ENCODE results near the gene YAF2. TPM values are rescaled to one million over a fixed set of nuclear protein-coding genes. Genes with fewer than 3 reads are reported as not detected.

The YAF2 gene
- total RNA-seq, 4 donors from 2014 or later = 56.7 to 92.2 (median 70.5) TPM

GRCh38 chr12:42161529-42161928 lies 76.5 kb downstream of the YAF2 start:
- peaks cover 0 to 6% of the 10 kb centered on the region in 2 donors for H3K4me1 ChIP-seq
- TF ChIP-seq CTCF (IDR thresholded peaks at IDR 0.05) = no peak
- no peak for TF ChIP-seq POLR2A (IDR thresholded peaks at IDR 0.05)
- intact Hi-C loops (cut with DNase I) = no loop called here

GRCh38 chr12:42156232-42156631 lies 81.8 kb downstream of the YAF2 start:
- DNase-seq = no peak
- no peak overlapping the region for H3K4me3 ChIP-seq (replicated peaks in 1 of 3)
- intact Hi-C loops (cut with DNase I) = no loop called here
- WGBS, 2 donors = 70 to 89% methylated on average over 2 of the region's 2 CpGs
- TF ChIP-seq POLR2A (IDR thresholded peaks at IDR 0.05) = no peak
- no peak for TF ChIP-seq CTCF (IDR thresholded peaks at IDR 0.05)
- H3K27ac ChIP-seq = no peak overlapping the region
- H3K4me1 ChIP-seq = no peaks in the 10 kb centered on the region
- no peaks in the 10 kb centered on the region for H3K27me3 ChIP-seq
- H3K9me3 ChIP-seq = no peaks in the 10 kb centered on the region
- peaks cover 8 to 10% of the 10 kb centered on the region in 2 donors for H3K36me3 ChIP-seq

More at GRCh38 chr12:42161529-42161928, 76.5 kb downstream of the YAF2 start:
- peaks cover 8 to 10% of the 10 kb centered on the region in 2 donors for H3K36me3 ChIP-seq
- H3K27me3 ChIP-seq = no peaks in the 10 kb centered on the region
- no peaks in the 10 kb centered on the region for H3K9me3 ChIP-seq
- no peak overlapping the region for H3K27ac ChIP-seq
- 78 to 82% methylated on average over 1 of the region's 1 CpG for WGBS, 2 donors
- DNase-seq = no peak
- no peak overlapping the region for H3K4me3 ChIP-seq (replicated peaks in 1 of 3)

- no peaks in the 10 kb centered on the region for H3K36me3 ChIP-seq
- peak overlapping the region in 1 of 3 donors; percentile 66 for H3K4me3 ChIP-seq (replicated peaks in 1 of 3)
- H3K4me1 ChIP-seq = peaks cover 14 to 15% of the 10 kb centered on the region in 2 donors
- TF ChIP-seq CTCF (IDR thresholded peaks at IDR 0.05) (no peak), POLR2A (IDR thresholded peaks at IDR 0.05) (no peak)
- H3K27me3 ChIP-seq = no peaks in the 10 kb centered on the region
- H3K9me3 ChIP-seq = no peaks in the 10 kb centered on the region
- 73 to 86% methylated on average over 11 of the region's 11 CpGs for WGBS, 2 donors
- no peak overlapping the region for H3K27ac ChIP-seq
- DNase-seq = no peak
- intact Hi-C loops (cut with DNase I) = loop anchor here (10.0 kb wide), 1 partner anchor 99 kb away; no protein-coding TSS in a partner anchor
Observed at GRCh38 chr12:42145552-42146215, 92.4 kb downstream of the YAF2 start.

GRCh38 chr12:42145197-42145549 lies 92.9 kb downstream of the YAF2 start:
- H3K36me3 ChIP-seq = no peaks in the 10 kb centered on the region
- no peaks in the 10 kb centered on the region for H3K9me3 ChIP-seq
- intact Hi-C loops (cut with DNase I) = loop anchor here (10.0 kb wide), 1 partner anchor 100 kb away; no protein-coding TSS in a partner anchor
- H3K27me3 ChIP-seq = no peaks in the 10 kb centered on the region
- DNase-seq = no peak
- H3K27ac ChIP-seq = peak overlapping the region in 2 of 3 donors; percentile 65 to 84
- peaks cover 14 to 15% of the 10 kb centered on the region in 2 donors for H3K4me1 ChIP-seq
- H3K4me3 ChIP-seq (replicated peaks in 1 of 3) = peak overlapping the region in 2 of 3 donors; percentile 27 to 66
- WGBS, 2 donors = 11 to 23% methylated on average over 8 of the region's 8 CpGs
- TF ChIP-seq POLR2A (IDR thresholded peaks at IDR 0.05) (no peak), CTCF (IDR thresholded peaks at IDR 0.05) (no peak)
